Measurements from ENCODE around the gene PTRH1. TPM values are rescaled to one million over a fixed set of nuclear protein-coding genes. Genes with fewer than 3 reads are reported as not detected.

PTRH1 gene
- total RNA-seq, 1 experiment from 2014 or later, result 16.9 TPM

- POLR2A ChIA-PET, result no interaction called here
- ATAC-seq, result no peak
- H3K27me3 Mint-ChIP-seq (ENCODE audit: low read depth), result no peaks in the 10 kb centered on the region
- no peaks in the 10 kb centered on the region for H3K9me3 Mint-ChIP-seq
- H3K4me3 Mint-ChIP-seq, result no peak overlapping the region
- DNase-seq (ENCODE audit: low spot score), result no peak
- H3K36me3 Mint-ChIP-seq, result peaks cover 29% of the 10 kb centered on the region
- TF ChIP-seq SP1 (CRISPR knock-in tag; conservative IDR thresholded peaks at IDR 0.05), result no peak
- no peak for TF ChIP-seq ZNF138 (CRISPR knock-in tag; conservative IDR thresholded peaks at IDR 0.05)
- no peak for TF ChIP-seq ETV6 (CRISPR knock-in tag; IDR thresholded peaks at IDR 0.05)
- TF ChIP-seq IRF1 (CRISPR knock-in tag; IDR thresholded peaks at IDR 0.05), result no peak
- no peak for TF ChIP-seq ZNF671 (CRISPR knock-in tag; IDR thresholded peaks at IDR 0.05)
- TF ChIP-seq, protein P1, sequence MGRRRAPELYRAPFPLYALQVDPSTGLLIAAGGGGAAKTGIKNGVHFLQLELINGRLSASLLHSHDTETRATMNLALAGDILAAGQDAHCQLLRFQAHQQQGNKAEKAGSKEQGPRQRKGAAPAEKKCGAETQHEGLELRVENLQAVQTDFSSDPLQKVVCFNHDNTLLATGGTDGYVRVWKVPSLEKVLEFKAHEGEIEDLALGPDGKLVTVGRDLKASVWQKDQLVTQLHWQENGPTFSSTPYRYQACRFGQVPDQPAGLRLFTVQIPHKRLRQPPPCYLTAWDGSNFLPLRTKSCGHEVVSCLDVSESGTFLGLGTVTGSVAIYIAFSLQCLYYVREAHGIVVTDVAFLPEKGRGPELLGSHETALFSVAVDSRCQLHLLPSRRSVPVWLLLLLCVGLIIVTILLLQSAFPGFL (CRISPR knock-in tag; IDR thresholded peaks at IDR 0.05; ENCODE audit: borderline replicate concordance), result no peak
- no peak for TF ChIP-seq NR1H2 (CRISPR knock-in tag; IDR thresholded peaks at IDR 0.05)
- no peak for TF ChIP-seq OVOL2 (CRISPR knock-in tag; IDR thresholded peaks at IDR 0.05; ENCODE audit: borderline replicate concordance)
- TF ChIP-seq GRHL2 (CRISPR knock-in tag; IDR thresholded peaks at IDR 0.05; ENCODE audit: insufficient replicate concordance, severe bottlenecking), result no peak
- no peaks in the 10 kb centered on the region for H3K4me1 Mint-ChIP-seq
- CTCF ChIA-PET, result interaction anchor here (2.4 kb wide), 1 partner anchor 58 kb away, joined by 11 read pairs; the partner anchor contains the start of gene TOR2A
- no peak overlapping the region for H3K27ac Mint-ChIP-seq
Observed at GRCh38 chr9:127676638-127677037, 38.8 kb downstream of the PTRH1 start.

- ChIA-PET POLR2A (no interaction called here), CTCF (interaction anchor here (1.0 kb wide), 1 partner anchor 38 kb away, joined by 4 read pairs; no protein-coding TSS in a partner anchor)
- H3K4me1 Mint-ChIP-seq, result no peaks in the 10 kb centered on the region
- ATAC-seq (no peak), DNase-seq (ENCODE audit: low spot score) (no peak)
- peaks cover 19% of the 10 kb centered on the region for H3K36me3 Mint-ChIP-seq
- no peaks in the 10 kb centered on the region for H3K9me3 Mint-ChIP-seq
- H3K27ac Mint-ChIP-seq, result no peak overlapping the region
- H3K27me3 Mint-ChIP-seq (ENCODE audit: low read depth), result no peaks in the 10 kb centered on the region
- H3K4me3 Mint-ChIP-seq, result no peak overlapping the region
- TF ChIP-seq, protein P2, sequence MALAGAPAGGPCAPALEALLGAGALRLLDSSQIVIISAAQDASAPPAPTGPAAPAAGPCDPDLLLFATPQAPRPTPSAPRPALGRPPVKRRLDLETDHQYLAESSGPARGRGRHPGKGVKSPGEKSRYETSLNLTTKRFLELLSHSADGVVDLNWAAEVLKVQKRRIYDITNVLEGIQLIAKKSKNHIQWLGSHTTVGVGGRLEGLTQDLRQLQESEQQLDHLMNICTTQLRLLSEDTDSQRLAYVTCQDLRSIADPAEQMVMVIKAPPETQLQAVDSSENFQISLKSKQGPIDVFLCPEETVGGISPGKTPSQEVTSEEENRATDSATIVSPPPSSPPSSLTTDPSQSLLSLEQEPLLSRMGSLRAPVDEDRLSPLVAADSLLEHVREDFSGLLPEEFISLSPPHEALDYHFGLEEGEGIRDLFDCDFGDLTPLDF (CRISPR knock-in tag; IDR thresholded peaks at IDR 0.05), result no peak
- TF ChIP-seq ZNF416 (CRISPR knock-in tag; IDR thresholded peaks at IDR 0.05) (no peak), FOXP1 (CRISPR knock-in tag; IDR thresholded peaks at IDR 0.05; ENCODE audit: borderline replicate concordance) (no peak), EMX1 (CRISPR knock-in tag; IDR thresholded peaks at IDR 0.05) (no peak), FOXK1 (CRISPR knock-in tag; IDR thresholded peaks at IDR 0.05) (no peak), OVOL2 (CRISPR knock-in tag; IDR thresholded peaks at IDR 0.05; ENCODE audit: borderline replicate concordance) (no peak), FOXP4 (CRISPR knock-in tag; IDR thresholded peaks at IDR 0.05) (no peak), PRDM15 (CRISPR knock-in tag; IDR thresholded peaks at IDR 0.05) (no peak), ZNF219 (CRISPR knock-in tag; IDR thresholded peaks at IDR 0.05; ENCODE audit: borderline replicate concordance) (no peak), ZNF396 (CRISPR knock-in tag; IDR thresholded peaks at IDR 0.05; ENCODE audit: borderline replicate concordance) (no peak), NR1H2 (CRISPR knock-in tag; IDR thresholded peaks at IDR 0.05) (no peak), HMGA2 (CRISPR knock-in tag; IDR thresholded peaks at IDR 0.05) (no peak)
- TF ChIP-seq, protein P3, sequence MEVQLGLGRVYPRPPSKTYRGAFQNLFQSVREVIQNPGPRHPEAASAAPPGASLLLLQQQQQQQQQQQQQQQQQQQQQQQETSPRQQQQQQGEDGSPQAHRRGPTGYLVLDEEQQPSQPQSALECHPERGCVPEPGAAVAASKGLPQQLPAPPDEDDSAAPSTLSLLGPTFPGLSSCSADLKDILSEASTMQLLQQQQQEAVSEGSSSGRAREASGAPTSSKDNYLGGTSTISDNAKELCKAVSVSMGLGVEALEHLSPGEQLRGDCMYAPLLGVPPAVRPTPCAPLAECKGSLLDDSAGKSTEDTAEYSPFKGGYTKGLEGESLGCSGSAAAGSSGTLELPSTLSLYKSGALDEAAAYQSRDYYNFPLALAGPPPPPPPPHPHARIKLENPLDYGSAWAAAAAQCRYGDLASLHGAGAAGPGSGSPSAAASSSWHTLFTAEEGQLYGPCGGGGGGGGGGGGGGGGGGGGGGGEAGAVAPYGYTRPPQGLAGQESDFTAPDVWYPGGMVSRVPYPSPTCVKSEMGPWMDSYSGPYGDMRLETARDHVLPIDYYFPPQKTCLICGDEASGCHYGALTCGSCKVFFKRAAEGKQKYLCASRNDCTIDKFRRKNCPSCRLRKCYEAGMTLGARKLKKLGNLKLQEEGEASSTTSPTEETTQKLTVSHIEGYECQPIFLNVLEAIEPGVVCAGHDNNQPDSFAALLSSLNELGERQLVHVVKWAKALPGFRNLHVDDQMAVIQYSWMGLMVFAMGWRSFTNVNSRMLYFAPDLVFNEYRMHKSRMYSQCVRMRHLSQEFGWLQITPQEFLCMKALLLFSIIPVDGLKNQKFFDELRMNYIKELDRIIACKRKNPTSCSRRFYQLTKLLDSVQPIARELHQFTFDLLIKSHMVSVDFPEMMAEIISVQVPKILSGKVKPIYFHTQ (CRISPR knock-in tag; IDR thresholded peaks at IDR 0.05), result no peak
- TF ChIP-seq, protein P4, sequence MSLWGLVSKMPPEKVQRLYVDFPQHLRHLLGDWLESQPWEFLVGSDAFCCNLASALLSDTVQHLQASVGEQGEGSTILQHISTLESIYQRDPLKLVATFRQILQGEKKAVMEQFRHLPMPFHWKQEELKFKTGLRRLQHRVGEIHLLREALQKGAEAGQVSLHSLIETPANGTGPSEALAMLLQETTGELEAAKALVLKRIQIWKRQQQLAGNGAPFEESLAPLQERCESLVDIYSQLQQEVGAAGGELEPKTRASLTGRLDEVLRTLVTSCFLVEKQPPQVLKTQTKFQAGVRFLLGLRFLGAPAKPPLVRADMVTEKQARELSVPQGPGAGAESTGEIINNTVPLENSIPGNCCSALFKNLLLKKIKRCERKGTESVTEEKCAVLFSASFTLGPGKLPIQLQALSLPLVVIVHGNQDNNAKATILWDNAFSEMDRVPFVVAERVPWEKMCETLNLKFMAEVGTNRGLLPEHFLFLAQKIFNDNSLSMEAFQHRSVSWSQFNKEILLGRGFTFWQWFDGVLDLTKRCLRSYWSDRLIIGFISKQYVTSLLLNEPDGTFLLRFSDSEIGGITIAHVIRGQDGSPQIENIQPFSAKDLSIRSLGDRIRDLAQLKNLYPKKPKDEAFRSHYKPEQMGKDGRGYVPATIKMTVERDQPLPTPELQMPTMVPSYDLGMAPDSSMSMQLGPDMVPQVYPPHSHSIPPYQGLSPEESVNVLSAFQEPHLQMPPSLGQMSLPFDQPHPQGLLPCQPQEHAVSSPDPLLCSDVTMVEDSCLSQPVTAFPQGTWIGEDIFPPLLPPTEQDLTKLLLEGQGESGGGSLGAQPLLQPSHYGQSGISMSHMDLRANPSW (CRISPR knock-in tag; conservative IDR thresholded peaks at IDR 0.05; ENCODE audit: low read depth), result no peak
Observed at GRCh38 chr9:127673234-127673633, 42.2 kb downstream of the PTRH1 start.

Data from WTC11 (cell line).